ENCODE data around the gene MAG. TPM values are rescaled to one million over a fixed set of nuclear protein-coding genes. Genes with fewer than 3 reads are reported as not detected.

The MAG gene
- total RNA-seq, 1 experiment from 2014 or later, result 0.41 TPM

GRCh38 chr19:35327642-35328041, 35.7 kb downstream of the MAG start:
- DNase-seq, result peak in 1 of 2 experiments; percentile 38
- Mint-ChIP-seq H3K4me1 (ENCODE audit: low read depth, unreplicated experiment) (peaks cover 6% of the 10 kb centered on the region), H3K36me3 (ENCODE audit: insufficient read depth, unreplicated experiment) (no peaks in the 10 kb centered on the region), H3K4me3 (ENCODE audit: unreplicated experiment) (no peak overlapping the region), H3K27ac (ENCODE audit: unreplicated experiment) (no peak overlapping the region), H3K9me3 (ENCODE audit: unreplicated experiment) (no peaks in the 10 kb centered on the region), H3K27me3 (ENCODE audit: insufficient read depth, unreplicated experiment) (peaks cover 7% of the 10 kb centered on the region)
- ChIA-PET CTCF (interaction anchor here (0.6 kb wide), 1 partner anchor 18 kb away, joined by 3 read pairs; no protein-coding TSS in a partner anchor), POLR2A (no interaction called here)
- intact Hi-C loops (cut with micrococcal nuclease; ENCODE audit: unreplicated experiment), result no loop called here
- no peaks in the 10 kb centered on the region; the same call in 1 of the 2 replicates for H3K27me3 ChIP-seq (replicated peaks; ENCODE audit: control insufficient read depth, insufficient read depth, low read length)
- no peaks in the 10 kb centered on the region; the same call in 1 of the 2 replicates for H3K9me3 ChIP-seq
- H3K4me1 ChIP-seq, result no peaks in the 10 kb centered on the region
- H3K36me3 ChIP-seq (ENCODE audit: control insufficient read depth, insufficient read depth, low read length), result no peaks in the 10 kb centered on the region
- H3K4me3 ChIP-seq (ENCODE audit: low read depth, low read length), result no peak overlapping the region
- BruUV-seq (replicated peaks), result no TSS peak
- TF ChIP-seq CTCF (IDR thresholded peaks at IDR 0.05; ENCODE audit: insufficient read depth in 1 of 2, low read depth in 1 of 2, low read length in 1 of 2, severe bottlenecking in 1 of 2, unreplicated experiment in 1 of 2), result peak; percentile 46 to 67

GRCh38 chr19:35328851-35329285, 36.9 kb downstream of the MAG start, which contains the start of gene CD22:
Gene CD22 (plus strand): TSS chr19:35329187. CDS start chr19:35332041, 2,854 bp downstream.
- ChIA-PET CTCF (no interaction called here), POLR2A (no interaction called here)
- Mint-ChIP-seq H3K36me3 (ENCODE audit: insufficient read depth, unreplicated experiment) (no peaks in the 10 kb centered on the region), H3K9me3 (ENCODE audit: unreplicated experiment) (no peaks in the 10 kb centered on the region), H3K4me1 (ENCODE audit: low read depth, unreplicated experiment) (peaks cover 6% of the 10 kb centered on the region), H3K27ac (ENCODE audit: unreplicated experiment) (no peak within 1 kb of the TSS), H3K27me3 (ENCODE audit: insufficient read depth, unreplicated experiment) (peaks cover 9% of the 10 kb centered on the region), H3K4me3 (ENCODE audit: unreplicated experiment) (no peak within 1 kb of the TSS)
- no peaks in the 10 kb centered on the region; the same call in 1 of the 2 replicates for H3K27me3 ChIP-seq (replicated peaks; ENCODE audit: control insufficient read depth, insufficient read depth, low read length)
- no peak for DNase-seq
- BruUV-seq (replicated peaks), result no TSS peak
- no peaks in the 10 kb centered on the region for H3K36me3 ChIP-seq (ENCODE audit: control insufficient read depth, insufficient read depth, low read length)
- intact Hi-C loops (cut with micrococcal nuclease; ENCODE audit: unreplicated experiment), result no loop called here
- TF ChIP-seq CTCF (IDR thresholded peaks at IDR 0.05; ENCODE audit: insufficient read depth in 1 of 2, low read depth in 1 of 2, low read length in 1 of 2, severe bottlenecking in 1 of 2, unreplicated experiment in 1 of 2), result no peak
- no peaks in the 10 kb centered on the region for H3K4me1 ChIP-seq
- H3K4me3 ChIP-seq (ENCODE audit: low read depth, low read length), result no peak within 1 kb of the TSS
- no peaks in the 10 kb centered on the region for H3K9me3 ChIP-seq

- Histone ChIP-seq H3K27me3 (replicated peaks; ENCODE audit: control insufficient read depth, insufficient read depth, low read length) (no peaks in the 10 kb centered on the region; the same call in 1 of the 2 replicates), H3K4me1 (no peaks in the 10 kb centered on the region), H3K36me3 (ENCODE audit: control insufficient read depth, insufficient read depth, low read length) (no peaks in the 10 kb centered on the region), H3K9me3 (no peaks in the 10 kb centered on the region), H3K4me3 (ENCODE audit: low read depth, low read length) (no peak overlapping the region)
- no peak for DNase-seq
- no TSS peak for BruUV-seq (replicated peaks)
- H3K4me1 Mint-ChIP-seq (ENCODE audit: low read depth, unreplicated experiment), result peaks cover 2% of the 10 kb centered on the region
- no peak overlapping the region for H3K27ac Mint-ChIP-seq (ENCODE audit: unreplicated experiment)
- no peak for TF ChIP-seq CTCF (IDR thresholded peaks at IDR 0.05; ENCODE audit: insufficient read depth in 1 of 2, low read depth in 1 of 2, low read length in 1 of 2, severe bottlenecking in 1 of 2, unreplicated experiment in 1 of 2)
- intact Hi-C loops (cut with micrococcal nuclease; ENCODE audit: unreplicated experiment), result no loop called here
- no peaks in the 10 kb centered on the region for H3K36me3 Mint-ChIP-seq (ENCODE audit: insufficient read depth, unreplicated experiment)
- no peak overlapping the region for H3K4me3 Mint-ChIP-seq (ENCODE audit: unreplicated experiment)
- no peaks in the 10 kb centered on the region for H3K9me3 Mint-ChIP-seq (ENCODE audit: unreplicated experiment)
- H3K27me3 Mint-ChIP-seq (ENCODE audit: insufficient read depth, unreplicated experiment), result peaks cover 9% of the 10 kb centered on the region
- CTCF ChIA-PET, result no interaction called here
- POLR2A ChIA-PET, result no interaction called here
Observed at GRCh38 chr19:35329323-35329722, 37.4 kb downstream of the MAG start.
